K562 (cell line): ENCODE results near the gene UNC79. TPM values are rescaled to one million over a fixed set of nuclear protein-coding genes. Genes with fewer than 3 reads are reported as not detected.
A peak's percentile ranks its signal among the peaks of the same experiment; 100 is the strongest.
"Not testable (repeated sequence)": the region's sequence is repeated elsewhere in the genome, so short reads cannot be mapped to it uniquely, and the experiment has no call there.

Experiments used
- ATAC-seq: fragments of 200-7000 bp; cut with Tn5 transposase; 3 replicates; pipeline ENCODE4 v1.9.1; 2020; ENCODE audit warnings: moderate library complexity
- BruUV-seq: library from RNA; stranded (reverse); fragments of 400-500 nt; replicated peaks from 2 replicates; lab custom pipeline; 2021; lab: Mats Ljungman, UMichigan
- CTCF ChIA-PET: fragments of 300-600 bp; formaldehyde crosslinking; extraction: SDS; loops from one replicate; lab custom pipeline; 2021; ENCODE audit warnings: low intra/inter-chr PET ratio; lab: Yijun Ruan, JAX
- POLR2A ChIA-PET: fragments of 300-600, 350-650 bp; sonication (Branson Sonifier 250); formaldehyde crosslinking; extraction: SDS; loops from one replicate; lab custom pipeline; 2021; ENCODE audit warnings: antibody characterized with exemption, inconsistent platforms; lab: Yijun Ruan, JAX
- DNase-seq, 4 experiments: peaks; one replicate each; pipeline versions ENCODE4 v3.0.0 to v3.0.0-alpha.2; 2011 to 2018; ENCODE audit warnings: low spot score in 3 of 4, mixed read lengths in 3 of 4; ENCODE audit errors: extremely low read depth in 1 of 4
- FAIRE-seq: peaks from 2 replicates; lab custom pipeline; 2011; peaks lifted over from hg19 to GRCh38; lab: Jason Lieb, UNC
- H2AFZ ChIP-seq: 2 replicates; pipeline ENCODE4 v1.6.0; 2011; ENCODE audit warnings: low read depth, low read length, control low read depth, inconsistent platforms
- H3K27ac ChIP-seq: fragments of 200-600 bp; 3 replicates; pipeline ENCODE4 v1.8.0; 2011; ENCODE audit warnings: low read depth, mild to moderate bottlenecking, control low read depth, inconsistent platforms, low read length, moderate library complexity, mixed read lengths; ENCODE audit errors: extremely low read depth
- H3K27me3 ChIP-seq, 2 experiments: fragments of 300-600 bp in 1 of 2; 2 replicates in 1 of 2; 3 replicates in 1 of 2; pipeline versions ENCODE4 v1.6.0 to v1.8.0; 2011; ENCODE audit warnings: inconsistent platforms in 2 of 2, low read length in 2 of 2, mild to moderate bottlenecking in 1 of 2, mixed read lengths in 1 of 2, moderate library complexity in 1 of 2; ENCODE audit not compliant: control insufficient read depth in 2 of 2, insufficient read depth in 2 of 2
- H3K36me3 ChIP-seq: fragments of 300-600 bp; 3 replicates; pipeline ENCODE4 v1.8.0; 2011; ENCODE audit warnings: mild to moderate bottlenecking, low read length, inconsistent platforms; ENCODE audit not compliant: control insufficient read depth, insufficient read depth
- H3K4me1 ChIP-seq, 2 experiments: fragments of 200-600 bp in 1 of 2; replicated peaks in 1 of 2; 2 replicates in 1 of 2; 3 replicates in 1 of 2; pipeline versions ENCODE4 v1.5.1 to v1.8.0; 2011; ENCODE audit warnings: inconsistent platforms in 2 of 2, low read length in 2 of 2, mild to moderate bottlenecking in 1 of 2, mixed read lengths in 1 of 2, moderate library complexity in 1 of 2; ENCODE audit not compliant: control insufficient read depth in 2 of 2, insufficient read depth in 2 of 2
- H3K4me2 ChIP-seq: 2 replicates; pipeline ENCODE4 v1.6.1; 2011; ENCODE audit warnings: low read length, control low read depth, inconsistent platforms, mixed read lengths; ENCODE audit not compliant: insufficient read depth
- H3K4me3 ChIP-seq: fragments of 200-600 bp; sonication (generic), shearing (Covaris generic); 2 replicates; pipeline ENCODE4 v1.5.1; 2016; ENCODE audit warnings: control low read depth, inconsistent platforms
- H3K79me2 ChIP-seq: fragments of 200-600 bp; 3 replicates; pipeline ENCODE4 v1.8.0; 2011; ENCODE audit warnings: low read length, inconsistent platforms; ENCODE audit not compliant: control insufficient read depth, insufficient read depth
- H3K9ac ChIP-seq, 2 experiments: 2 replicates each; pipeline versions ENCODE4 v1.6.0 to v1.6.1; 2011; ENCODE audit warnings: low read depth in 2 of 2, low read length in 2 of 2, control low read depth in 1 of 2, inconsistent platforms in 1 of 2, mild to moderate bottlenecking in 1 of 2, mixed read lengths in 1 of 2; ENCODE audit not compliant: insufficient read depth in 1 of 2
- H3K9me1 ChIP-seq: one replicate; pipeline ENCODE4 v1.6.0; 2011; ENCODE audit warnings: inconsistent platforms, mild to moderate bottlenecking, low read length, moderate library complexity; ENCODE audit not compliant: control insufficient read depth, insufficient read depth
- H3K9me3 ChIP-seq: replicated peaks from 2 replicates; pipeline ENCODE4 v1.5.1; 2011; ENCODE audit warnings: low read depth, low read length, inconsistent platforms; ENCODE audit not compliant: control insufficient read depth, insufficient read depth
- H4K20me1 ChIP-seq: replicated peaks from 2 replicates; pipeline ENCODE4 v1.6.1; 2011; ENCODE audit warnings: low read length, inconsistent platforms, mixed read lengths; ENCODE audit not compliant: control insufficient read depth, insufficient read depth
- CBX3 ChIP-seq, 2 experiments: IDR thresholded peaks; 1 replicate in 1 of 2; 2 replicates in 1 of 2; pipeline ENCODE4 v1.6.1; 2012; ENCODE audit warnings: inconsistent platforms in 2 of 2, low read length in 2 of 2, borderline replicate concordance in 1 of 2, control low read depth in 1 of 2
- CBX5 ChIP-seq: IDR thresholded peaks from 2 replicates; pipeline ENCODE4 v1.6.1; 2014; ENCODE audit warnings: low read depth, borderline replicate concordance
- GTF2A2 ChIP-seq: IDR thresholded peaks from 2 replicates; pipeline ENCODE4 v1.6.1; 2016; ENCODE audit warnings: mild to moderate bottlenecking, missing genetic modification characterization, missing compliant biosample characterization
- HNRNPUL1 ChIP-seq: fragments of 200-400 bp; formaldehyde crosslinking; IDR thresholded peaks from 2 replicates; pipeline ENCODE4 v1.6.1; 2017; ENCODE audit warnings: low read length
- MEF2A ChIP-seq: IDR thresholded peaks from 2 replicates; pipeline ENCODE4 v1.6.1; 2011; ENCODE audit warnings: low read depth, mild to moderate bottlenecking, low read length, moderate library complexity; ENCODE audit not compliant: control insufficient read depth
- MEIS2 ChIP-seq: fragments of 450-650 bp; IDR thresholded peaks from 2 replicates; pipeline ENCODE4 v1.6.1; 2014; ENCODE audit warnings: mild to moderate bottlenecking; ENCODE audit not compliant: partially characterized antibody
- NFXL1 ChIP-seq: fragments of 450-650 bp; formaldehyde crosslinking; IDR thresholded peaks from 2 replicates; pipeline ENCODE4 v1.4.0; 2021; ENCODE audit warnings: mild to moderate bottlenecking
- POLR2AphosphoS5 ChIP-seq: IDR thresholded peaks from 2 replicates; pipeline ENCODE4 v1.6.1; 2011; ENCODE audit warnings: mild to moderate bottlenecking, low read depth, low read length, moderate library complexity; ENCODE audit not compliant: control insufficient read depth, insufficient read depth
- SNIP1 ChIP-seq: fragments of 450-650 bp; IDR thresholded peaks from 2 replicates; pipeline ENCODE4 v1.7.1; 2017; ENCODE audit warnings: low read depth, mild to moderate bottlenecking
- STAT5A ChIP-seq: IDR thresholded peaks from 2 replicates; pipeline ENCODE4 v1.6.1; 2012; ENCODE audit warnings: low read length, inconsistent platforms, borderline replicate concordance
- ZNF263 ChIP-seq: sonication (generic); formaldehyde crosslinking; IDR thresholded peaks from 2 replicates; pipeline ENCODE4 v1.8.0; 2022; ENCODE audit warnings: mild to moderate bottlenecking, missing genetic modification reagents, borderline replicate concordance
- WGBS: fragments of 100-300 bp; shearing (Covaris generic); methylation state at CpG from one replicate; pipeline ENCODE4 v1.1.6; 2016; ENCODE audit warnings: low coverage, mixed read lengths; ENCODE audit not compliant: insufficient coverage; ENCODE audit errors: missing lambda C conversion rate; 5-methylcytosine and 5-hydroxymethylcytosine counted together
- in situ Hi-C: fragments of 300-500 bp; cut with MboI; formaldehyde crosslinking; loops from 4 replicates; pipeline ENCODE4 v1.15.0; 2018; ENCODE audit warnings: inconsistent platforms, mixed read lengths
- intact Hi-C: fragments of 100-400 bp; cut with micrococcal nuclease; formaldehyde crosslinking; loops from 2 replicates; pipeline ENCODE4 v1.14.2; 2022
- polyA plus RNA-seq, 8 experiments: library from polyadenylated mRNA; depleted of rRNA in 4 of 8; stranded (reverse) in 5 of 8; unstranded in 3 of 8; fragments of >200 nt; fragmentation: Nextera tagmentation in 2 of 8; fragmentation: Illumina TruSeq in 1 of 8; extraction: Ambion mirVana in 2 of 8; extraction: Trizol in 1 of 8; gene quantifications; 2 replicates each; pipeline versions ENCODE4 v1.2.1 to v1.2.3, GENCODE V29; 2011 to 2014; ENCODE audit warnings: inconsistent platforms in 1 of 8, missing spikeins in 1 of 8
- total RNA-seq, 7 experiments: library from RNA; depleted of rRNA in 6 of 7; stranded (reverse); fragments of >200 nt in 6 of 7; fragmentation: Illumina TruSeq in 2 of 7; extraction: Trizol in 2 of 7; gene quantifications; 2 replicates each; pipeline versions ENCODE4 v1.2.1 to v1.2.3, GENCODE V29; 2011 to 2021; ENCODE audit warnings: low replicate concordance in 1 of 7

The UNC79 gene
- total and polyA plus RNA-seq, 9 of the 15 experiments (the other 6 are each of a cell fraction or from before 2014, with no cell fraction given), result under 0.01 to 0.04 (median 0.01) TPM; not detected in 6

GRCh38 chr14:93520053-93520607 lies 89.4 kb downstream of the UNC79 start (continued):
- TF ChIP-seq CBX5 (peak; percentile 74), CBX3 (IDR thresholded peaks at IDR 0.05; ENCODE audit: borderline replicate concordance in 1 of 2, low read length in 2 of 2) (peak in 1 of 2 experiments; percentile 73; a peak in 2 of 3 replicates)
- TF ChIP-seq, all 486 proteins: peak for 7

GRCh38 chr14:93522221-93522620 lies 91.5 kb downstream of the UNC79 start:
- Histone ChIP-seq H2AFZ (no peak overlapping the region), H3K4me3 (no peak overlapping the region), H3K9me3 (no peaks in the 10 kb centered on the region; the same call in 1 of the 2 replicates), H3K27me3 (no peaks in the 10 kb centered on the region), H3K27ac (no peak overlapping the region), H3K36me3 (no peaks in the 10 kb centered on the region), H3K4me2 (no peak overlapping the region), H3K9ac (no peak overlapping the region), H3K4me1 (no peaks in the 10 kb centered on the region), H3K79me2 (no peaks in the 10 kb centered on the region), H4K20me1 (no peaks in the 10 kb centered on the region), H3K9me1 (no peaks in the 10 kb centered on the region)
- no peak for TF ChIP-seq HNRNPUL1
- no peak for TF ChIP-seq SNIP1
- TF ChIP-seq POLR2AphosphoS5, result no peak
- no peak for TF ChIP-seq NFXL1 (CRISPR knock-in tag)
- no peak for TF ChIP-seq ZNF263 (CRISPR knock-in tag)
- TF ChIP-seq GTF2A2 (tag), result no peak
- no peak for TF ChIP-seq MEF2A
- TF ChIP-seq MEIS2, result no peak
- TF ChIP-seq STAT5A, result no peak
- BruUV-seq, result no TSS peak
- in situ Hi-C loops (no loop called here), intact Hi-C loops (no loop called here)
- ATAC-seq, result no peak
- CTCF ChIA-PET, result no interaction called here
- DNase-seq, result no peak
- POLR2A ChIA-PET, result no interaction called here
- FAIRE-seq, result no peak

GRCh38 chr14:93525216-93525615 lies 94.5 kb downstream of the UNC79 start:
- H3K36me3 ChIP-seq, intact Hi-C loops, BruUV-seq, FAIRE-seq, DNase-seq, H3K27ac ChIP-seq, CTCF ChIA-PET, H2AFZ ChIP-seq, H3K9me1 ChIP-seq, H3K9me3 ChIP-seq, H3K9ac ChIP-seq, POLR2A ChIA-PET, ATAC-seq, in situ Hi-C loops, H3K79me2 ChIP-seq, H4K20me1 ChIP-seq, H3K4me2 ChIP-seq, H3K4me1 ChIP-seq, H3K27me3 ChIP-seq, H3K4me3 ChIP-seq: not testable (repeated sequence)
- 0% methylated on average over 2 of the region's 5 CpGs for WGBS
